Measurements from ENCODE around the gene GPR65.
"Not testable (repeated sequence)": the region's sequence is repeated elsewhere in the genome, so short reads cannot be mapped to it uniquely, and the experiment has no call there.

Gene GPR65

DNA sequence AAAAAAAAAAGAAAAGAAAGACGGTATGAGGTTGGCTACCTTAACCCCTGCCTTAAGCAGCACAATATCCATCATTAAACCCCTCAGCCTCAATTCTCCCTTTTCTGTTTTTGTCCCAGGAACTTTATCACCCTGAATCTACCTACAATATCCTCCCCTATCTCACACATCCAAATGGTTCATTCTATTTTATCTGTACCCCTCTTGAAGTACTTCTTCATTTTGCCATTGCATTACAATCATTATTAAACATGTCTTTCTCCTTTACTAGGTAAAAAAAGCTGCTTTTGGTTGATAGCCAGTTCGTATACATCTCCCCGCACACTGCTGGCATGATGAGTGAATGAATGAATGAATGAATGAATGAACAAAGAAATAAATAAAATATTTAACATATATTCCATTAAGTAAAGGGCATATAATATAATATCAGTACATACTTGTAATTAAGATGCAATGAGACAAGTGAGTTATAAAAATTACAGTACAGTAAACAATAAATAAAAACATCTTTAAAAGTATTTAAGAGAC lies 364 bp upstream of the GPR65 start:
- DNase-seq = no peak

DNA sequence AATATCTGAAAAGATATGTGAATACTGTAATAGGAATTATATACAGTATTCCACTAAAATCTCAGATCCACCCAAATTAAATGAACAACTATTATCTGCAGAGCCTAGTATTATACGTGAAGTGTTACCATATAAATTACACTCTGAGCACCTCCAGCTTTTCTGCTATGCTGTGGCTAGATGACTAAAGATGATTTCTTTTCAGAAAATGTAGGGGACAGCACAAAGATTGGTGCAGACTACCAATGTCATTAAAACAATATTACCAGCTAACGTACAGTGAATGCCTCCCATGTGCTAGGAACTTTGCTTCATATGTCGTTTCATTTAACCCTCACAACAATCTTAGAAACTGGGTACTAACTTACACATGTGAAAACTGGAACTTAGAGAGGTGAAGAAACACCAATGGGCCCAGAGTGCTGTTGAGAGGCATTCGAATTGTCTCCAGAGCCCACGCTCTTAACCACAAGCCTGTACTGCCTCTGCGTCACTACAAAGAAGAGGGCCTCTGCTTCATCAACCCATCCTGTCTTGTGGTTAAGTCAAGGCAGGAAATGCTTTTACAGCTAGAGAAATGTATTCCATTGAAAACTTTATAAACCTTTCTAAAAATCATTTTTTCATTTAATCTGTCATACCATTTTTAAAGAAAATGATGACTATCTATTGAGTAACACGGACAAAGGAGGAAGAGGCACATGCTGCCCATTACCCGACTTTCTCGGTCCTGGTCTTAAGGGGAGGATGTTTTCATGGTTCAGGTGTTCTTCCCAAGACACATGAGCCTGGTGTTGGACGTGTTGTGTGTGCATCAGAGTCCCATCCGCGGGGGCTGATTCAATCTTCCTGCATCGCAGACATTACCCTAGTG lies 1.3 kb downstream of the GPR65 start:
- DNase-seq = peak; percentile 33

DNA sequence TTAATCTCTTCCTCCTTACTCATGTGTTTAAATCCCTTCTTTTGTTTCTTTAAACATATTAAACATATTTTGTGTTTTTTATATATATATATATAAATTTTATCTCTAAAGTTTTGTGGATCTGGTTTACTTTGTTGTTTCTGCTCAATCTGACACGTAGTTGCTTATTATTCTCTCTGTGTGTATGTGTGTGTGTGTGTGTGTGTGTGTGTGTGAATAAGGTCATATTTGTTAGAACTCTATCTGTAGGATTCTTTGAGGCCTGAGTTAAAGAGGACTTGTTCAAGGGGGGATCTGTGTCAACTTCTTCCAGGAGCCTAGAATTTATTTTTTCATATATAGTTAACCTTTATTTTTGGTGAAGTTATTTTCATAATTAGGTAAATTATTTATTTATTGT lies 2.7 kb downstream of the GPR65 start:
- DNase-seq = no peak

DNA sequence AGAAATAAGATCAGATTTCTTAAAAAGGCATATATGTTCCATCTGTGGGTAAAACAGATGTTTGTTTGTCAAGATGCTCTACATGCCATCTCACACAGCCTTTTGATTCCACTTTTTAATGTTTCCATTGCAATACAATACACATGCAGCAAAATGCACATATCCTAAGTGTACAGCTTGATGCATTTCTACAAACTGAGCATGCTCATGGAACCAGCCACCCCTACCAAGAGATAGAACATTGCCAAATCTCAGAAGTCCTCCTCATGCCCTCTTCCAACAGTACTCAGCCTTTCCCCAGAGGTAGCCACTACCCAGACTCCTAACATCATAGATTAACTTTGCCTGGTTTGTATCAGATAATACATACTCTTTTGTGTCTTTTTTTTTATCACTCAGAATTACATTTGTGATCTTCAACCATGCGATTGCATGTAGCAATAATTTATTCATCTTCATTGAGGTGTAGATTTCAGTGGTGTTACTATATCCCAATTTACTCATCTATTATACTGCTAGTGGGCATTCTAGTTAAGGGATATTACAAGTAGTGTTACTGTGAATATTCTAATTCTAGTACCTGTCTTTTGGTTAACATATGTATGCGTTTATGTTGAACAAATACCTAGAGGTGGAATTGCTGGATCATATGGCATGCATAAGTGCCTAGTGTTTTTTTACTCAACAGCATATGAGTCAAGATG lies 3.3 kb downstream of the GPR65 start:
- DNase-seq = no peak

DNA sequence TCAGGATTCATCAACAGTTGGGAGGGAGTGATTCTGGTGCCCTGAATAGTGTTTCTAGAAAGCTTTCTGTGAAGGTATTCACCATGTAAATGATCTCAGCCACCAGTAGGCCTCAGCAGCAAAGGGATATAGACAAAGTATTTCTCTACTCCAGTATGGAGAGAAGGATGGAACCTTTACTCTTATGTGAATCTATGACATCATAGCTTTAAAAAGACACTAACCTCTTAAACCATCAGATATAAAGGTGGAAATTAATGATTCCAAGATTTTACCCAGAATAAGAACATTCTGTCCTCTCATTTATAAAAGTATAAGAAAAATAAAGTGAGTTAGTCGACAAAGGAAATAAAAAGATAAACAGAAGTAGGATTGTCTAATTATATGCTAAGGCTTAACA lies 4.6 kb downstream of the GPR65 start:
- DNase-seq = no peak

DNA sequence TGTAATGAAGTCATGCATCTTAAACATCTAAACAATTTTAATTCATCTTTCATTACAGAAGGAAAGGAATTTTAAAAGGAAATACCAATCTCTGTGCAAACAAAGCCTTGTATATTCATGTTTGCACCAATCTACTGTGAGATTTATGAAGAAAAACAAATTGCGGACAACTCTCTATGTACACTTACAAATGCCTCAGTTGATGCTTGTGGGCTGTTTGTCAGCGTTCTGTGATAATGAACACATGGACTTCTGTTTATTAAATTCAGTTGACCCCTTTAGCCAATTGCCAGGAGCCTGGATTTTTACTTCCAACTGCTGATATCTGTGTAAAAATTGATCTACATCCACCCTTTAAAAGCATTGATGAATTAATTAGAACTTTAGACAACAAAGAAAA lies 5.4 kb downstream of the GPR65 start:
- DNase-seq = no peak

DNA sequence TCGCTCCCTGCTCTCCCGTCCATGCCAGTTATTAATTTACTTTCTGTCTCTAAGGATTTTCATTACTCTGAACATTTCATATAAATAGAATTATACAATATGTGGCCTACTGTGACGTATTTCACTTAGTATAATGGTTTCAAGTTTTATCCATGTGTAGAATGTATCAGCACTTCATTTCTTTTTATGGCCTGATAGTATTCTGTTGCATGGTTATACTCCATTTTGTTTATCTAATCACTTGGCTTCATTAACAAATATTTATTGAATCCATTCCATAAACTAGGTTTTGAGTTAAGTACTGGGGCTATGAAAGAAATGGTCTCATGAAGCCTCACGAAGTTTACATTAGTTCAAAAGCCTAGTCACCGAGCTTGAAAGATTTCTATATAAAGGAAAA lies 7.6 kb downstream of the GPR65 start:
- no peak for DNase-seq

DNA sequence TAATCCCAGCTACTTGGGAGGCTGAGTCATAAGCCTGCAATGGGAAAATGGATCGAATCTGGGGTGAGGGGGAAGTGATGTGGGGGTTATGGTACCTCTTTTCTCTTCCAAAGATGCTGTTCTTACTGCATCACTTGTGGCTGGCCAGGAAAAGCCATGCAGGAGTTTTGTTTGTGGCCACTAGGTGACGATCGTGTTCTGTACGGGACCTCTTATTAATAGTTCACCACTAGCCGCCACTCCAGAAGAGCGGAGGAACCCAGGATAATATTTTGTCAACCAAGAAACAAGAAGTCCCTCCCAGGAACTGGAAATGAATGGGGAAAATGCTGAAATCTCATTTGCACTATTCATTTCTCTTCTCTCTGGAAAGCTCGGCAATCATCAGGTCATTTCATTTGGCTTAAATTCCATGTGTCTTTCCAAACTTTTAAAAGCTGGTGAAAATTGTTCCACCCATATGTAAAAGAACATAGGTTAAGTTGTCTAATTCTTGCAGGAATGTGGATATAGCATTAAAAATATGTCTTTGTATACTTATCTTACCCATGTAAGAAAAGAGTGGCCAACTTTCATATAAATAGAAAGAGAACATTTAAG lies 8.9 kb downstream of the GPR65 start:
- DNase-seq = peak; percentile 73

DNA sequence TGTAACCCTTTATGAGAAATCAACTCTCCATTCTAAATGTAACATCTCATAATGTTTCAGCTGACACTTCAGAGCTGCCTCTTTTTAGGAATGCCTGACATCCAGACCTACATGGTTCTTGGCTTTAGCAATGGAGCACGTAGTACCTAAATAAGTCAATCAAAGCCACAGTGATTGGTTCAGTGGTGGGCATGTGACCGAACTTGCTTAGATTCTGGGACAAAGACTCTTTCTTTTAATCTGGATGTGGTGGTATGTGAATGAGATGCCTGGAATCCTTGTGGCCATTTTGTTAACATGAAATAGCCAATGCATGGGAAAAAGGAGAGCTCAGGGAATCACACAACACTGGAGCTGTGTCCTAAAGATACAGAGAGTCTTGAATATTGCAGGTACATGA lies 11.8 kb downstream of the GPR65 start:
- DNase-seq = no peak

DNA sequence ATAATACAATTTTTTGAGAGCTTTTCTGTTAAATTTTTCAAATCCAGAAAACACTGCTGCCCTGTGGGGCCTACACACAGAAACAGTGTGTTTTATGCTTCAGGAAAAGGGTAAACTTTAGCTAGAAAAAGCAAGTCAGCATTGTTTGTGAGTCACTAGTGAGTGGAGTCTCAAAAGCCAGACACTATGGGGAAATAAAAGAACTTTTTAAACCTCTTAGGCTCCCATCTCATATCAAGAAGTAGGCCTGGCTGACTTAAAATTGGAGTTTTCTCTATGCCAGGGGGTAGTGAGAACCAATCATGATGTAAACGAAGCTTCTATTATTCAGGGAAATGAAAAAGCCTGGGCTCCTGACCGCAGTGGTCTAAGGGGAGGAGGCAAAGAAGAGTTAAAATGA lies 12.6 kb downstream of the GPR65 start:
- no peak for DNase-seq

DNA sequence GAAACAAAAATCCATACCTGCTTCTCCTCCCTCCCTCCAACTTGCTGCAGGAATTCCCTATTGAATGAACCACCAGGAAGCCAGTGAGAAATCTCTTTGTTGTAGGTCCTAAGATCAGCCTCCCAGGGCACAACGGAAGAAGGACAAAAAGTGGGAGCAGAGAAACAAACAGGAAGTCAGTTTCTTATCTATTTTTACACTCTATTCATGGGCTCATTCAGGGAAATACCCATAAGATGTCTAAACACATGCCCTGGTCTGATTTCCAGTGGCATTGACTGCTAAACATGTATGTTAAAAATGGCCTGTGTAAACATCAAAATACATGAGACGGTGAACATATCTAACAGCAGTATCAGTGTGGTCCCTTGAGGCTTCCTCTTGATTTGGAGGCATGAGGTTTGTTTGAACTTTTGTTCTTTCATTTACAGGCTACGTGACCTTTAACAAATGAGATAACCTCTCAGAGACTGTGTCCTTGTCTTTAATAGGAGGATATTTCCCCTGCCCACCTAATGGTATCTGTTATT lies 18.8 kb downstream of the GPR65 start:
- DNase-seq = no peak

DNA sequence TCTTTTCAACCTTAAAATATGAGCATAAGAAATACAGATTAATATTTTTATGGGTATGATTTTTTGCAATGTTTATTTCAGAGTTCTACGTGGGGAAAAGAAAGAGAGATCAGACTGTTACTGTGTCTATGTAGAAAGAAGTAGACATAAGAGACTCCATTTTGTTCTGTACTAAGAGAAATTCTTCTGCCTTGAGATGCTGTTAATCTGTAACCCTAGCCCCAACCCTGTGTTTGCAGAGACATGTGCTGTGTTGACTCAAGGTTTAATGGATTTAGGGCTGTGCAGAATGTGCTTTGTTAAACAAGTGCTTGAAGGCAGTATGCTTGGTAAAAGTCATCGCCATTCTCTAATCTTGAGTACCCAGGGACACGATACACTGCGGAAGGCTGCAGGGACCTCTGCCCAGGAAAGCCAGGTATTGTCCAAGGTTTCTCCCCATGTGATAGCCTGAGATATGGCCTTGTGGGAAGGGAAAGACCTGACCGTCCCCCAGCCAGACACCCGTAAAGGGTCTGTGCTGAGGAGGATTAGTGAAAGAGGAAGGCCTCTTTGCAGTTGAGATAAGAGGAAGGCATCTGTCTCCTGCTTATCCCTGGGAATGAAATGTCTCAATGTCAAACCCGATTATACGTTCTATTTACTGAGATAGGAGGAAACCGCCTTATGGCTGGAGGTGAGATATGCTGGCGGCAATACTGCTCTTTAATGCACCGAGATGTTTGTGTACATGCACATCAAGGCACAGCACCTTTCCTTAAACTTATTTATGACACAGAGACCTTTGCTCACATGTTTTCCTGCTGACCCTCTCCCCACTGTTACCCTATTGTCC lies 19.5 kb downstream of the GPR65 start:
- not testable (repeated sequence) for DNase-seq

DNA sequence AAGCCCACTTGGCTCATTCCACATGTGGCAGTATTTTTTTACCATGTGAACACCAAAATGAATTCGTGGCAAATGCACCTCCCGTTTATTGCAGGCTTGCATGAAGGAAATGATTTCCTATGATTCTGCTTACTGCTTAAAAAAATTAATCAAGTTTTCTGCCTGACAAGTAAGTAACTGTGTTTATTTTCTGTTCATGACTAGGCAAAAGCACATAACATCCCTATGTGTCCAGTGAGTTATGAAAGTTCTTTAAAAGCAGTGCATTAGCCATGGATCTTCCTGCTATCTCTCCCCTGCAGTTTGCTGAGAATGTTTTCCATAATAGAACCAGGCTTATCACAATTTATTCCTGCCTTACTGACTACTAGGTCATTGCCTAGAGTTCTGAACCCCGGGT lies 20.4 kb downstream of the GPR65 start:
- no peak for DNase-seq

DNA sequence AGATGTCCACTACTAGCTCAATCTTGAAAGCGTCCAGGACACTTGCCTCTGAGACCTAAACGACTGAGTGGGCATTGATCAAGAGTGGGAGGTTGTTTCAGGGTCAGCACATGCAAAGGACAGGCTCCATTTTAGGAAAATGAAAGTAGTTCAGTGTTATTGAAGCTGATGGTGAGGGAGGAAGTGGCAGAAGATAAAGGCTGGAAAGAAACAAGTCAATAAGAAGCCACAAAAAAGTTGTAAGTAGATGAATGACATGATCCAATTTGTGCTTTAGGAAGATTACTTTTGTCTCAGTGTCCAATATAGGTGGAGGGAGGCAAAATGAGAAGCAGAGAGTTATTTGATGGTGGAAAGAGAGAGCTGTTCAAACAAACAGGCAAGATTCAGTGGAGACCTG lies 22.0 kb downstream of the GPR65 start:
- no peak for DNase-seq

DNA sequence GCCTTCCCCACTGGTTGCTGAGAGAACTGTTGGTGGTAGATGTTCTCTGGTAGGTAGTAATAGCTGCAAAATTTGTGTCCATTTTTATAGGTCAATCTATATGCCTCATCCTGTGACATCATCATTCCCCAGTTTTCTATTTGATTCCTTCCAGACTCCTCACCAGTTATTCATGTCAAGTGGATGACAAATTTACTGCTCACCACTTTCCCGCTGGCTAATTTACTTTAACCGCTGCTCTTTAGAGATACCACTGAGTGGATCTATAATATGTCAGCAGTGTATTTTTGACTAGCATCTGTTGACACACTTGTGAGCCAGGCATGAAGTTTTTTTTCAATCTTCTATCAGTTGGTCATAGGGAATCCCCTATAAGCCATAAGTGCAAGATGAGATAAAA lies 24.6 kb downstream of the GPR65 start:
- no peak for DNase-seq

DNA sequence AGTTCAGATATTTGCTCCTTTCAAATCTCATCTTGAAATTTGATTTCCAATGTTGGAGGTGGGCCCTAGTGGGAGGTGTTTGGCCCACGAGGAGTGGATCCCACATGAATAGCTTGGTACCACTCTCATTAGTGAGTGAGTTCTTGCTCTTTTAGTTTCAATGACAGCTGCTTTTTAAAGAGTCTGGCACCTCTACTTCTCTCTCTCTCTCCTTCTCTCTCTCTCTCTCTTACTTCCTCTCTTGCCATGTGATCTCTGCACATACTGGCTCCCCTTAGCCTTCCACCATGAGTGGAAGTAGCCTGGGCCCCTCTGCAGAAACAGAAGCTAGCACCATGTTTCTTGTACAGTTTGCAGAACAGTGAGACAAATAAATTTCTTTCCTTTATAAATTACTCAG lies 25.1 kb downstream of the GPR65 start:
- DNase-seq = no peak

DNA sequence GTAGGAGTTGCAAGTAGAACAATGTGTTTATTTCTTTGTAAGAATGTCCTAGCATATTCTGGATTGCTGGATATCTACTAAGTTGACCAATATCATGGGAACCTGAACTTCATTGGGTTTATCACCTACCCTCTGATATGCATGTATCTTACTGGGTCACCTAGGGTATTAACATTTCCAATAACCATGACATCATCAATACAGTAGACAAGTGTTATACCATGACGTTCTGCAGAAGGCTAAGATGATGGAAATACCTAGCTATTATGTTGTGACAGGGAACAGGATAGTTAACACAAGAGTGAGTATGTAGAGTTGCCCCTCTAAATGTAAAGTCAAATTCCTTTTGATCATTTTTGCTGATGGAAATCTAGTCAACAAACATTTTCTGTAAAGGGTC lies 26.0 kb downstream of the GPR65 start:
- DNase-seq = no peak

DNA sequence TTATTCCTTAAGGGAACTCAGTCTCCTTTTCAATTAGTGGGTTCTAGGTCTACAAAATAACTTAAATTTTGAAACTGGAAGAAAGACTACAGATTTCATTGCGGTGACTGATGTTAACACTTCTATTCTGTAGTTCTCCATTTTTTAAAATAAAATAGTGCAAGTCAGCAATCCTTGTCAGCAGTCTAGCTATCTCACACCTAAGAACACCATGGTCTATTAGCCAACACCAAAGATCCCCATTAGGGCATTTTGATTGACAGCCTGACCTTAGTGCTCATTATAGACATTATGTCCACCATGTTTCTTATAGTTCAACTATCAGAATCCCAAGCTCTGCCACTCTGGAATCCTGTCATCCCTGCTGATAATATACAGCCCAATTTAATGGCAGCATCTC lies 27.4 kb downstream of the GPR65 start:
- DNase-seq = no peak

DNA sequence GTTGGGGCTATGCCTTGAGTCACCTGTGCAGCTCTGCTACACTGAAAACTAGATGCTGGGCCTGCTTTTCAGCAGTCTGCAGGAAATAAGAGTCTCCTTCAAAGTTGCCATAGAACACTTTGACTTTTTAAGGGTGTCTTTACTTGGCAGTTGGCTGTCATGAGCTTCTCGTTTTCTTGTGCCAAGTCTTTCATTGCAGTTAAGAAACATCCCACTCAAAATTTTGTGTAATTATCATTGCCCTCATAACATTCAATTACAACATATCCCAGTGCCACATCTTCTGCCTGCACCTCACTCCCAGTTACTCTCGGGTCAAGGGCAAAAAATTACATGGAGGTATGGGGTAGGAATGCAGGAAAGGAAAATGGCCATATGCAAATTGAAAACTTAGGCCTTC lies 29.1 kb downstream of the GPR65 start:
- DNase-seq = no peak

DNA sequence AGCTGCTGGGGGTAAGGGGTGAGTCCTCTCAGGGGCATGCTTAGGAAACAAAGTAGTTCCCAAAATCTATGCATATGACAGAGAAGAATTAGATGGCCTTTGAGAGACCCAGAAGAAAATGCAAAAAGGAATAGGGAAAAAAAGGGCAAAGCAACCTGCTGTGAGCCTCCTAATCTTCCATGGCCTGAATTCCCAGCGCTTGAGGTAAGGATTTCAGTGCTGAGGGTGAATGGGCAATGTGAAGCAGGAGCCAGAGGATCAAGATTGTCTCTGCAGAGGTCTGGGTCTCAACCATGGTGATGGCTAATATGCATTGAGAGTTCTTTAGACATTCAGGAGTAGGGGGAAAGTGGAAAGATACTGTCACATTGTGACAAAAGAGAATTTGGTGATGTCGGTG lies 31.5 kb downstream of the GPR65 start:
- DNase-seq = no peak

DNA sequence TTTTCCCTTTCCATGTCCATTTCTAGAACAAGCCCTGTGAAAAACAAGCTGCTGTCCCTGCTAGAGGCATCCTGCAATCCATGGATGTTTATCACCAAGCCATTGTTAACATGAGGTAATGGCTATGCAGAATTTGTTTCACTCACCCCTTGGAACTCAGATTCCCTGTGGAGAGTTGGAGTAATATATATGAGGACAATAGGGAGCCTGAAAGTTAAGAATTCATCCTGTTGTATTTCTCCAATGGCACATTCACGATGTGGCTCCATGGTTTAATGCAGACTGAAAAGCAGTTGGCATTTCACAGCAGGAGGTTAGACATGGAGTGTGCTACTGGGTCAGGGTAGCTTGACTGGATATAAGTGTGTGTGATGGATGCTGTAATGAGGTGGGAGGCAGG lies 32.4 kb downstream of the GPR65 start:
- no peak for DNase-seq

DNA sequence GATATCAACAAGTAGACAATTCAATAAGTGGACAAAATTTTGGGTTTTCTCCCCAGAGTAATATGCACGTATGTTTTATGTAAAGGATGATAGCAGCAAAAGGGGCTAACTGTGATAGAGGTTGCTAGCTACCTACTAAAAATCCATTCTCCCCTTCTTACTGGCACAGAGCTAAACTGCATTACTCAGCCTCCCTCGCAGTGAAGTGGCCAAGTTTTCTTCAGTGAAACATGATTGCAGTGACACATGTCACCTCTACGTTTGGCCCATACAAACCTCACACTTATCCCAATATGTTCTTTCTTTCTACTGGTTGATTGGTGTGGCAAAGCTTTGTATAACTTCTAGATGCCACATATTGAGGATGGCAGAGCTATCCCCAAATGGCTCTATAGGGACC lies 34.3 kb downstream of the GPR65 start:
- no peak for DNase-seq
